Right renal pelvis (tissue), 4 donors: ENCODE measurements around the gene KLKB1. TPM values are rescaled to one million over a fixed set of nuclear protein-coding genes. Genes with fewer than 3 reads are reported as not detected.
"Not testable (repeated sequence)": the region's sequence is repeated elsewhere in the genome, so short reads cannot be mapped to it uniquely, and the experiment has no call there.

Experiments used
- DNase-seq, 4 donors: peaks; one replicate each; pipeline ENCODE4 v3.0.0-alpha.2; 2013; ENCODE audit warnings: low read depth in 4 of 4, low spot score in 3 of 4, missing footprints in 1 of 4
- polyA plus RNA-seq, 4 donors: library from polyadenylated mRNA; unstranded; fragments of 120-200 nt; gene quantifications; one replicate each; pipeline ENCODE4 v1.2.1, GENCODE V29; 2013; ENCODE audit not compliant: insufficient read length in 4 of 4

KLKB1 gene
- polyA plus RNA-seq, 4 donors, result 1.1 to 2.3 (median 1.7) TPM

GRCh38 chr4:186226521-186227189, 652 bp upstream of the KLKB1 start:
- no peak for DNase-seq

DNA sequence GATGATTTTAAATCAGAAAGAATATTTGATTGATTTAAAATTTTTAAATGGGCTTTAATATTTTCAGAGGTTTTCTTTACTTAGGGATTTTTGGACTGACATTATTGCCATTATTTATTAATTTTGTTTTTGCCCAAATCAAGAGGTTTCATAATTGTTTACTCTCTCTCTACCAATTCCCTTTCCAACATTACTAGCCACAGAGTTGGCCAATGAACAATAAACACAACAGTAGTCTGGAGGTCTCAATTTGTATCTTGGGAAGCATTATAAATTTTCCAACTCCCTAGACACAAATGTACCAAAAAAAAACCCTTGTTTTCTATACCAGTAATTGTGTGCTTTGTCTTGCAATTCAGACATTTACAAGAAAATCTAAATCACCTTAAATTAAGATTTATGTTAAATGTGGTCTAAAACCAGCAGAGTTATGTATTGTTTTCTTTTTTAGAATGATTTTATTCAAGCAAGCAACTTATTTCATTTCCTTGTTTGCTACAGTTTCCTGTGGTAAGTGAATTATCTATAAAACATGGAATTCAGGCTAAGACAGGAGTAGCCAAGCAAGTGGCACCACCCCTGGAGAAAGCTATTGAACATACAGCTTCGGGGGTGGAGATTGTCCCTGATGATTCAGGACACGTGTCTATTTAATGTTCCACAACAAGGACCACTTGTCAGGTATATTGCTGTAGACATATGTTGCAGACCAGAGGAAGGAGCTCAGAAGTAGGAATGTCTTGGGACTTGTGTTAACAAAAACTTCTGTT, 622 bp downstream of the KLKB1 start:
- no peak for DNase-seq

GRCh38 chr4:186228514-186228894, 1.2 kb downstream of the KLKB1 start:
- no peak for DNase-seq

DNA sequence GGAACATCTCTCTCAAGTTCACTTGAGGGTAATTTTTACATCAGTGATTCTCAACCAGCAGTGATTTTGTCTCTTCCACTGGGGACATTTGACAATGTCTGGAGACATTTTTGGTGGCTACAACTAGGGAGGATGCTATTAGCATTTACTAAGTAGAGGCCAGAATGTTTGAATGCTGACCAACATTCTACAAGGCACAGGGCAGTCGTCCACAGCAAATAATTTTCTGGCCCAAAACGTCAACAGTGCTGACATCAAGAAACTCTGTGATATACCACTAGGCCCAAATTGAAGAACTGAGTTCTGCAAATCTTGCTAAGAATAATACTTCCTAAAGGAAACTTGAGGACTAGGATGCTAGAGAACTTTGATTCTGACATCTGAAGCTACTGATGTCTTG, 7.1 kb downstream of the KLKB1 start:
- no peak for DNase-seq

- no peak for DNase-seq
Measured at GRCh38 chr4:186236126-186236525, 8.8 kb downstream of the KLKB1 start.

GRCh38 chr4:186240452-186240847, 13.1 kb downstream of the KLKB1 start:
- no peak for DNase-seq

GRCh38 chr4:186240848-186241491, 13.7 kb downstream of the KLKB1 start:
- no peak for DNase-seq

DNA sequence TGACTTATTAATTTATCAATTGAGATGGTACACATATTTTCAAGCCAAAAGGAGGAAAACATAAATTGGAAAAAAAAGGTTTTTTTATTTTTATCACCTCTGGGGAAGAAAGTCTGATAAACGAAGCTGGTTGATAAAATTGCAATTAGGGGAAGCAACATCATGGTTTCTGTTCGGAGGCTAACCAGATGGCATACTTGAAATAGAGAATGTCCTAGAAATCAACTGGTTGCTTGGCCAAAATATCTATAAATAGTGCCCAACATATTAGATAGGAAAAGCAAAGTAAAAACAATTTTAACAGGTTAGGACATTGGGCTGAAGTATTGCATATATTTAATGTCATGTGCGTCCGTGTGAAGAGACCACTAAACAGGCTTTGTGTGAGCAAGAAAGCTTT, 14.3 kb downstream of the KLKB1 start:
- no peak for DNase-seq

GRCh38 chr4:186242031-186242430, 14.7 kb downstream of the KLKB1 start:
- DNase-seq, result not testable (repeated sequence)

- DNase-seq, result no peak
Measured at GRCh38 chr4:186243331-186243730, 16.0 kb downstream of the KLKB1 start.

DNA sequence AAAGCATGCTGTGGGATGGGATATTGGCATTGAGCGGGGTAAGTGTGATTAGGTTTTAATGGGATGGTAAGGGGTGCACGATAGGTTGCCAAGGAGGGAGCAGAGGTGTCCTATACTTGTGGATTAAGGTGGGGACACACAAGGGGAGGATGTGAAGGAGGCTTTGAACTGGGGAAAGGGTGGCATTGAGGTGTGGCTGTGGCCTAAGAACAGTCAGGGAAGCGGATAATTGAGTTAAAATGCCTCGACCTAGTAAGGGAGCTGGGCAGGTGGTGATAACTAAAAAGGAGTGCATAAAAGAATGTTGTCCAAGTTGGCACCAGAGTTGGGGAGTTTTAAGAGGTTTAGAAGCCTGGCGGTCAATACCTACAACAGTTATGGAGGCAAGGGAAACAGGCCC, 17.5 kb downstream of the KLKB1 start:
- no peak for DNase-seq

GRCh38 chr4:186247062-186247752, 19.9 kb downstream of the KLKB1 start:
- not testable (repeated sequence) for DNase-seq

DNA sequence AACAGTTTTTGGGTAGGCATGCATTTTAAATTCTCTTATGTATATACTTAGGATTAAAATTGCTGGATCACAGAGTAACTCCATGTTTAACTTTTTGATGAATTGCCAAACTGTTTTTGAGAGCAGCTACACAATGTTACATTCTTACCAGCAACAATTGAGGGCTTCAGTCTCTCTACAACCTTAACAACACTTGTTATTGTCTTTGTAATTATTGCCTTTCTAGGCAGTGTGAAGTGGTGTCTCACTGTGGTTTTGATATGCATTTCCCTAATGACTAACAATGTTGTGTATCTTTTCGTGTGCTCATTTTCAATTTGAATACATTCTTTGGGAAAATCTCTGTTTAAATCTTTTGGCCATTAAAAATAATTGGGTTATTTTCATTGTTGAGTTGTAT, 21.3 kb downstream of the KLKB1 start:
- no peak for DNase-seq

GRCh38 chr4:186249785-186250754, 22.8 kb downstream of the KLKB1 start:
- no peak for DNase-seq

- DNase-seq, result no peak
Measured at GRCh38 chr4:186250760-186251159, 23.5 kb downstream of the KLKB1 start.

- no peak for DNase-seq
Measured at GRCh38 chr4:186255122-186255521, 27.8 kb downstream of the KLKB1 start.

- DNase-seq, result no peak
Measured at GRCh38 chr4:186258216-186258811, 31.0 kb downstream of the KLKB1 start.

GRCh38 chr4:186260117-186260503, 32.8 kb downstream of the KLKB1 start:
- DNase-seq, result no peak
